GM19463 (cell line): ENCODE measurements around the gene PDGFRB.

ENCODE experiments used
- ATAC-seq: cut with Tn5 transposase; IDR thresholded peaks from one replicate; pipeline ENCODE4 v1.9.1; 2021; ENCODE audit warnings: mild to moderate bottlenecking, moderate library complexity; ENCODE audit not compliant: unreplicated experiment

Gene PDGFRB

DNA sequence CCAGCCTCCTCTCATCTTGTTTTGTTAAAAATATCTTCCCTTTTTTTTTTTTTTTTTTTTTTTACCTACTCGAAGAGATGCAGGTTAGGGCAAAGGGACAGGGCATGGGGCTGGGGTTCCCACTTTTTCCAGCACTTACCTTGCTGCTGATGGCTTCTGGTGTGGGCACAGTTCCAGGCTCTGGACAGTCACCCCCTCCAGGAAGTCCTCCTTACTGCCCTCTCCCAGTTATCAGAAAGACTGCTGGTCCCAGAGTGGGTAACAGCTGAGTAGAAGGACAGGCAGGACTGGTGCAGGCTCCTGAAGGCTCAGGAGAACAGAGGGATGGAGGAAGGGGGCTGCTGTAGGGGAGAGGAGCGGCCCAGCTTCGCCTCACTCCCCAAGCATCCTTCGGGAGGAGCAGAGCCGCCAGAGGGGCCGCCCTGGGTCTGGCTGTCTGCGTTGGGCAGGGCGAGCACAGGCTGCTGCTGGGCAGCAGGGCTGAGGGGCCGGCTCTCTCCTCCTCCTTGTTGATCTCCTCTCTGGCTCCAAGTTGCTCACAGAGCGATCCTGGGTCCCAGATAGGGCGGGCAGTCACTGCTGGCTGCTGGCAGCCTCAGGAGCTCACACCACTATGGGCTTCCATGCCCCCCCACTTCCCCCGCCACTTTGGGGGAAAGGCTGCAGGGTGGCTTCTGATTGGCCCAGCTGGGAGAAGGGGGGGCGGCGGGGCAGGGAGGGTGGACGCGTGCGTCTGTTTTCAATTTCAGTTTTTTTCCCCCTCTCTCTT, at the start of gene PDGFRB:
Gene PDGFRB (minus strand): TSS at position 588 of the 769 bp plus-strand sequence. CDS start 18,798 bp downstream, outside the sequence.
- peak; percentile 60 for ATAC-seq

DNA sequence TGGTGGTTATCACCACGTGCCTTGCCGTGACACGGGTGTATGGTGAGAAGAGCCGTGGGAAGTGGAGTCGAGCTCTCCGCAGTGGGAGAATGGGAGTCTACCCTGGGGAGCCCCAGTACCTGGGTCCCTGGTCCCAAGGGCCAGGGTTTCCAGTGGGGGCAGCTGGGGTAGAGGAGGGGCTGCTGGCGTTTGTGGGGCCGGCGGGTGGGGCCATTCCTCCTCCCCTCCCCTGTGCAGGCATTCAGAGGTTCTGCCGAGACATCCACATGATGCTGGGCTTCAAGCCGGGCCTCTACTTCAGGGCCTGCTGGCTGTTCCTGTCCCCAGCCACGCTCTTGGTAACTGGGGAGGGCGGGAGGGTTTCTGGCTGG, 48.9 kb upstream of the PDGFRB start:
- no peak for ATAC-seq

DNA sequence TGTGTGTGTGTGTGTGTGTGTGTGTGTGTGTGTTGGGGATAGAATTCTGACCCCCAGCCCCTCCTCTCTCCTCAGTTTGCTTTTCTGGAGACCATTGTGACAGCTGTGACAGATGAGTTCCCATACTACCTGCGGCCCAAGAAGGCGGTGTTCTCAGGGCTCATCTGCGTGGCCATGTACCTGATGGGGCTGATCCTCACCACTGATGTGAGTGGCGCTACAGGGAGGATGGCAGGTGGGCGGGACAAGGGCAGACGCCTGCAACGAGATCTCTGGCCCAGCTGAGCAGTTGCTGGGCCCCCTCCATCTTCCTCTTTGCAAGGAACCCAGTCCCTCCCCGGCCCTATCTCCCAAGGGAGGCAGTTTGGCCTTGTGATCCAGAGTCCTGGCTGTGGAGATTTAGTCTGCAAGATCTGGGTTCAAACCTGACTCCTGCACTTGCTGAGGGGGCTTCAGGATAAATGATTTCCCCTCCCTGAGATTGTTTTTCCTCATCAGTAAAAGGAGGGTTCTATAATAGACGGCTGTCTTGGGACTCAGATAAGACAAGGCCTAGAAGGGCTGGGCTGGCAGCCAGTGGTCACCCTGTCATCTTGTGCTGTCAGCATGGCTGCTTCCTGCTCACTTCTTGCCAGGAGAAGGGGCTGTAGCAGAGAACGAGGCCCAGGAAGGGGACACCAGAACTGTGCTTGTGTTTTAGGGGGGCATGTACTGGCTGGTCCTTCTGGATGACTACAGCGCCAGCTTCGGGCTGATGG, 48.4 kb upstream of the PDGFRB start:
- ATAC-seq, result no peak

GRCh38 chr5:150202501-150202900, 46.9 kb upstream of the PDGFRB start:
- no peak for ATAC-seq

GRCh38 chr5:150197476-150197875, 41.8 kb upstream of the PDGFRB start:
- no peak for ATAC-seq

DNA sequence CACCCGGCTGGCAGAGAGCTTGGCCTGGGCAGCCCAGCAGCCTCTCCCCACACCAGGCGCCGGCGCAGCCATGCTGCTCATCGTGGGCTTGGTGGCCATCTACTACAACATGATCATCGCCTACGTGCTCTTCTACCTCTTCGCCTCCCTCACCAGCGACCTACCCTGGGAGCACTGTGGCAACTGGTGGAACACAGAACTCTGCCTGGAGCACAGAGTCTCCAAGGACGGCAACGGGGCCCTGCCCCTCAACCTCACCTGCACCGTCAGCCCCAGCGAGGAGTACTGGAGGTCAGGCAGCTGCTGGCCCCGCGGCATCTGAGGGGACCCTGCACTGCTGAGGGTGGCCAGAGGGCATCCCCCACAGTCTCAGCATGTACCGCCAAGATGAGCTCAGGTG, 41.3 kb upstream of the PDGFRB start:
- no peak for ATAC-seq

- ATAC-seq, result no peak
Observed at GRCh38 chr5:150196514-150196913, 40.9 kb upstream of the PDGFRB start.

DNA sequence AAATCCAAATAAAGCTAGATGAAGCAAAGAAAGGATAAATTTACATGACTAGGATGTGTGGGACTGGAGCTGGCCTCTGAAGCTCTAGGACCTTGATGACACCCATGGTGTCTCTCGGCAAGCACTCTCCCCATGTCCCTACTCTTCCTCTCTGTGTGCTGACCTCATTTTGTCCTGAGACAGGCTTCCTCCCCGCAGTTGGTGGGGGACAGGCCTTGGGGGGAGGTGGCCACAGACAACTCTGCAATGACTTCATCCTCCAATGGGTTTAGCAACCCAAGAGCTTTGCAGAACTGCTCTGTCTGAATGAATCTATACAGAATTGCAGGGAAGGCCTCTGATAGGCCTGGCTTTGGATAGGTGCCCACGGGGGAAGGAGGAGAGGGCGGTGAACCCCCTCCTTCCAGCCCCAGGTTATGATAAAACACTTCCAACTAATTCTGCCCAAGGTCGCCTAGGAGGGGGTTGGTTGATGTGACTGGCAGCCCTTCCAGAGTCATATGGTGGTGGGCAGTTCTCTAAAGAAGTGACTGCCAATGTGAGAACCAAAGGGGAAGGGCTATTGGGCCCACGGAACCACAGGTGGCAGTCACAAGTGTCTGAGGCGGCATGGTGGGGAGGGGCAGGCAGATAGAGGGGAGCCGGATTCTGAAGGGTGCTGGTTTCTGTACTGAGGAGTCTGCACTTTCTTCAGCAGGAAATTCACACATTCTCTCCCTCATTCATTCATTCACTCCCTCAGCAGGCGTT, 40.3 kb upstream of the PDGFRB start:
- no peak for ATAC-seq

- no peak for ATAC-seq
Observed at GRCh38 chr5:150192462-150192861, 36.8 kb upstream of the PDGFRB start.

- ATAC-seq, result no peak
Observed at GRCh38 chr5:150190987-150191386, 35.3 kb upstream of the PDGFRB start.

DNA sequence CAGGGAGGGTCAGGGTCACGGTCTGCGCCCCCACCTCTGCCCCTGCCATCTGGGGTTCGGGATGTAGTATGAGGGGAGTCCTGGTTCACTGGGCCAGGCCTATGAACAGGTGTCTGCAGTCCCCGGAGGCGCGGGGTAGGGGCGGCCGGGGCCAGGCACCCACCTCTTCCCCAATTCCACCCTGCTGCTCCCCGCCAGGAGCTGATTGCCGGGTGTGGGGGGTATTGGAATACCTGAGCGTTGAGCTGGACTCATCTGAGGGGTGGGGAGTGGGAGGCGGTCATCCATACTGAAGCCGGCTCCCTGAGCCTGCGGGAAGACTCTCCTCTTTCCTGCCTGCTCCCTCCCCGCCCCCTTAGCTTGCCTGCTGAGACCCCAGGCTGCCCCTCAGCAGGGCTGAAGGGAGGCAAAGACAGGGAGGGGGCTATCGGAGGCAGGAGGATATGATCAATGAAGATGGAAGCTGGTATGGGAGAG, 34.9 kb upstream of the PDGFRB start:
- ATAC-seq, result no peak

- ATAC-seq, result no peak
Observed at GRCh38 chr5:150189728-150190502, 34.3 kb upstream of the PDGFRB start, which contains the start of gene SLC6A7. Gene SLC6A7, plus strand, starts transcription at chr5:150190062. Its CDS starts 266 bp downstream, at chr5:150190328.

- no peak for ATAC-seq
Observed at GRCh38 chr5:150189326-150189725, 33.7 kb upstream of the PDGFRB start.

- ATAC-seq, result no peak
Observed at GRCh38 chr5:150188146-150188842, 32.6 kb upstream of the PDGFRB start.

DNA sequence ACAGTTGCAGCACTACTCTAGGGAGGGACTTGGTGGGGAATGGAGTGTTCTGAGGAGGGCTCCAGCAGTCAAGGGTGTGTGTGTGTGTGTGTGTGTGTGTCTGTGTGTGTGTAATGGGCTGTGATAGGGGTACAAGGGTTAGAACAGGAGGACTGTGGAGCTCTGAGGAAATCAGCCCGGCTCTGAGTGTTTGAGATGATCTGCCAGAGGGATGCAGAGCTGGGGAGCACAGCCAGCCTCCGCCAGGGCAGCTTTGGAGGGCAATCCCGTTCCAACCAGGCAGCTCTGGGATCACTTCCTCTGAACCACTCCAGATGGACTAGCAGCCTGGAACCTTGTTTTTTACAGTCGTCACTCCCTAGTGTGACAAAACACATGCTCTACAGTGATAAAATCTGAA, 31.3 kb upstream of the PDGFRB start:
- no peak for ATAC-seq

DNA sequence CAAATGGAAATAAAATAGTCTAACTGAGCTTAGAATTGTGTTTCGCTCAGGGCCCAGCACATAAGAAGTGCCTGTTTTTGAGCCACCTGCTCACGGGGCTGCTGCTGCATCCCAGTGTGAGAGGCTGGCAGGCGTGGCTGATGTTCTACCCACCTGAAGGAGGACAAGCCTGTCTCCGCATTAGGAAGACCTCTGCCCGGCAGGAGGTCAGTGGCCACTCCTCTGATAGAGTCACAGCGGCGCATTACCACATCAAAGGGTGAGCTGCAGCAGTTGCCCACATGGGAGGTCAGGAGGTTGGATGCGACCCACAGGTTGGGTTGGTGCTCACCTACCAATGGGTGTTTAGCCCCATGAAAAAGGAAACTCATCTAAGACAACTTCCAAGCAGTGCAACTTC, 30.5 kb upstream of the PDGFRB start:
- no peak for ATAC-seq

GRCh38 chr5:150184990-150185912, 29.6 kb upstream of the PDGFRB start:
- ATAC-seq, result no peak

DNA sequence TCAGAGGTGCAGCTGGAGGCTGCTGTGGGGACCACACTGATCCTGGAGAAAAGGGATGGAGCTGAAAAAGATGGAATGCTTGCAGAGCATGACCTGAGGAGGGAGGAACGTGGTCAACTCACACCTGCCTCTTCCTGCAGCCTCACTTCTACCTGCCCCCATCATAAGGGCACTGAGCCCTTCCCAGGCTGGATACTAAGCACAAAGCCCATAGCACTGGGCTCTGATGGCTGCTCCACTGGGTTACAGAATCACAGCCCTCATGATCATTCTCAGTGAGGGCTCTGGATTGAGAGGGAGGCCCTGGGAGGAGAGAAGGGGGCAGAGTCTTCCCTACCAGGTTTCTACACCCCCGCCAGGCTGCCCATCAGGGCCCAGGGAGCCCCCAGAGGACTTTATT, 28.4 kb upstream of the PDGFRB start:
- no peak for ATAC-seq

DNA sequence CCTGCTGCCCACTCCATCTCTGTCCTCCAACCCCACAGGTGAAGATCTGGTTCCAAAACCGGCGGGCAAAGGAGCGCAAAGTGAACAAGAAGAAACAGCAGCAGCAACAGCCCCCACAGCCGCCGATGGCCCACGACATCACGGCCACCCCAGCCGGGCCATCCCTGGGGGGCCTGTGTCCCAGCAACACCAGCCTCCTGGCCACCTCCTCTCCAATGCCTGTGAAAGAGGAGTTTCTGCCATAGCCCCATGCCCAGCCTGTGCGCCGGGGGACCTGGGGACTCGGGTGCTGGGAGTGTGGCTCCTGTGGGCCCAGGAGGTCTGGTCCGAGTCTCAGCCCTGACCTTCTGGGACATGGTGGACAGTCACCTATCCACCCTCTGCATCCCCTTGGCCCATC, 27.8 kb upstream of the PDGFRB start:
- ATAC-seq, result no peak
